GM19193 (cell line): ENCODE data around the gene RITA1.
A peak's percentile ranks its signal among the peaks of the same experiment; 100 is the strongest.

Experiments used
- POLR2A ChIP-seq: IDR thresholded peaks from 4 replicates; pipeline ENCODE4 v1.6.1; 2011; ENCODE audit not compliant: insufficient read depth, insufficient read length; ENCODE audit errors: extremely low read depth

The RITA1 gene

DNA sequence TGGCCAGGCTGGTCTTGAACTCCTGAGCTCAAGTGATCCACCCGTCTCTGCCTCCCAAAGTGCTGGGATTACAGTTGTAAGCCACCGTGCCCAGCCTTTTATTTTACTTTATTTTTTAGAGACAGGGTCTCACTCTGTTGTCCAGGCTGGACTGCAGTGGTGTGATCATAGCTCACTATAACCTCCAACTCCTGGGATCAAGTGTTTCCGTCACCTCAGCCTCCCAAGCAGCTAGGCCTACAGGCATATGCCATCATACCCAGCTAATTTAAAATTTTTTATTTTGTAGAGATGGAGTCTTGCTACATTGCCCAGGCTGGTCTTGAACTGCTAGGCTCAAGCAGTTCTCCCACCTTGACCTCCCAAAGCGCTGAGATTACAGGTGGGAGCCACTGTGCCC lies 39.4 kb downstream of the RITA1 start:
- TF ChIP-seq POLR2A, result no peak

DNA sequence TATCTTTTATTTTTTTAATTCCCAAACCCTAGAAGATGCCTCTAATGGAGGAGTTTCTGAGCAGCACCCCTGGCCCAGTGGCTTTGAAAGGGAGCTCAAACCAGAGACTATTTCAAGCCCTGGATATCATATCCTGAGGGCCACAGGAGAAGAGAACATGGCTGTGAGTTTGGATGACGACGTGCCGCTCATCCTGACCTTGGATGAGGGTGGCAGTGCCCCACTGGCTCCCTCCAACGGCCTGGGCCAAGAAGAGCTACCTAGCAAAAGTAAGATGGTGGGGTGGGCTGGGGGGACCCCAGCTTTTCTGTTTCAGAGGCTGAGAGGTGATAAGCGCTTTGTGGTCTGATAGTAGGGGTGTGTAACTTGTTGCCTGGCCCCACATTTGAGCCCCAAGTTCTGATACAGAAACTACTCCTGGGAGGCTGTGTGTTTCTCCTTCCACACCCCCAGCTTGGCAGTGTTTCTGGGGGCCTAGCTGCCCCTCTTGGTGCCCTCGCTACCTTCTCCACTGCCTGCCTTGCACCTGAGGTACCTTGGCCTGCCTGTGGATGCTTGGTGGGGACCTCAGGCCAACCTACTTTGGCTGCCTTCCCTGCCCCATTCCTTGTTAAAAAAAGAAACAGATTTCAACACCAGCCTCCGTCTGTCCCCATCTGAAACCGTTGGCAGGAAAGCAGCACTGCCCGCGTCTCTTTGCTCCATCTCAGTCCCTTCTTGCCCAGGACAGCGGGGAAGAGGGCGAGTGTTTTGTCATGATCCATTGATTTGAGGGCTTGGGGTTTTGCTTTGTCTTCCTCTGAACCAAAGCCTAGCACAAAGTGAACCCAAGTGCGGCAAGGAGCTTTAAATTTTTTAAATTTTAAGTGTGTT lies 41.4 kb downstream of the RITA1 start:
- TF ChIP-seq POLR2A, result no peak

DNA sequence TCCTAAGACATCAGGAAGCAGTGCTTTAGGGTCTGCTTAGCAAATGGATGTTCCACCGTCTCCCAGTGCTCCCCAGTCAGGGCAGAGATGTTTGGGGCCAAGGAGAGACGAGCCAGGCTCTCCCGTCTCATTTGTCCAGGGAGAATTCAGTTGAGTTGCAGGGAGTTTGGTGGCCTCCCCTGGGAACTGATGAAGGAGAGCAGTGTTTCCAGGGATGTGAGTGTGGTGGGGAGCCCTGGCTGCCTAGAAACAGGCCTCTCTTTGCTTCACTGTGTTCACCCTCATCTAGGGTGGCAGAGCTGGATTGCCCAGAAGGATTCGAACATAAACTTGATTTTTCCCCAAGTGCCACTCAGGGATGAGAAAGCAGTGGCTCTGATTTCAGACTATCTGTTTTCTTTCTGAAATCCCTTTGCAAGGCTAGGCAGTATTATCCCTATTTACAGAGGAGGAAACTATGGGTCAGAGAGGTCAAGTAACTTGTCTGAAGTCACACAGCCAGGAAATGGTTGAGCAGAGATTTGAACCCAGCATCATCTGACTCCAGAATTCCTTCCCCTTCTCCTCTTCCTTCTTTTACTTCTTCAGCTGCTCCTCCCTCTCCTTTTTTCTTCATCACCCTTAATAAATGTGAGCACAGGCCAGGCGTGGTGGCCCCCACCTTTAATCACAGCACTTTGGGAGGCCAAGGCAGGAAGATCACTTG lies 42.3 kb downstream of the RITA1 start:
- TF ChIP-seq POLR2A, result no peak

DNA sequence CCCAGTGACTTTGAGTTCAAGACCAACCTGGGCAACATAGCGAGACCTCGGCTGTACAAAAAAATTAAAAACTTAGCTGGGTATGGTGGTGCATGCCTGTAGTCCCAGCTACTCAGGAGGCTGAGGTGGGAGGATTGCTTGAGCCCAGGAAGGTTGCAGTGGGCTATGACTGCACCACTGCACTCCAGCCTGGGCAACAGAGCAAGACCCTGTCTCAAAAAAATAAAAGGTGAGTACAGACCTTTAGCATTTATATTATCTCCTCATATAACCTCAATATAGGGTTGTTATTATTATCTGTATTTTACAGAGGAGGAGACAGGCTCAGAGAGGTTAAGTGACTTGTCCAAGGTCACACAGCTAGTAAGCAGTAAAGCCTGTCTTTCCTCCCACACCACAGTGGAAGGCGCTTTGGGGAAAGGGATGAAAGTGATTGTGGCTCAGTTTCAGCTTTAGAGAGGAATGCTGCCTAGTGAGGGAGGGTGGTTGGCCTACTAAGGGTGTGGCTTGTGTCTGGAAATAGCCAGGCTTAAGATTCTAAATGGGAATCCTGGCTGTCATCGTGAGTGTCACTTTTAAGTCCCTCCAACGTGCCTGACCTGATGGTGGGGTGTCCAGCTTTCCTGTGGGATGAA lies 43.0 kb downstream of the RITA1 start:
- TF ChIP-seq POLR2A, result no peak

DNA sequence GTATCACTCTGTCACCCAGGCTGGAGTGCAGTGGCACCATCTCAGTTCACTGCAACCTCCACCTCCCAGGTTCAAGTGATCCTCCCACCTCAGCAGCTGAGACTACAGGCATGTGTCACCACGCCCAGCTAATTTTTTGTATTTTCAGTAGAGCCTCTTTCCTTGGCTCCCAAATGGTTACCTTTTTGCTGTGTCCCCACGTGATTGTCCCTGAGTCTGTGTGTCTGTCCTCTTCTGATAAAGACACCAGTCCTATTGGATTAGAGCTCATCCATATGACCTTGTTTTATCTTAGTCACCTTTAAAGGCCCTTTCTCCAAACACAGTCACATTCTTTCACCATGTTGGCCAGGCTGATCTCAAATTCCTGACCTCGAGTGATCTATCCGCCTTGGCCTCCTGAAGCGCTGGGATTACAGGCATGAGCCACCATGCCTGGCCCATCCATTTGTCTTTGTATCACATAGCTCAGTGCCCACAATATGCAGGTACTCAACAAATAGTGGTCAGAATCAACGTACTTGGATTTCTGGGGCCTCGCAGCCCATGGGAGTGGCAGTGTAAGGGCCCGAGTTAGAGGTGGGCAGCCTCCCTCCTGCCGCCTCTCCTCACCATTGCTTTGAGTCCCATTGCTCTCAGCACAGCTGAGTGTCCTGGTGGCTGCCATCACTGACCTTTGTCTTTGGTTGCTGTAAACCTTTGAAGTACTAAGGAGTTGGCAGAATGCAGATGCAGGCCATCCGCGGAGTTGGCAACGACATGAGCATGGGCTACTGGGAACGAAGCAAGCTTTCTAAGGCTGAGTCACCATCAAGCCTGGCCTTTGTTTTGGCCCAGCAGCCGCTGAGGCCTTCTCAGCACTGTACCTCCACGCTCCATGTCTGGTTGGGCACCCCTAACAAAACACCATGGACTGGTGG lies 45.1 kb downstream of the RITA1 start:
- TF ChIP-seq POLR2A, result no peak

DNA sequence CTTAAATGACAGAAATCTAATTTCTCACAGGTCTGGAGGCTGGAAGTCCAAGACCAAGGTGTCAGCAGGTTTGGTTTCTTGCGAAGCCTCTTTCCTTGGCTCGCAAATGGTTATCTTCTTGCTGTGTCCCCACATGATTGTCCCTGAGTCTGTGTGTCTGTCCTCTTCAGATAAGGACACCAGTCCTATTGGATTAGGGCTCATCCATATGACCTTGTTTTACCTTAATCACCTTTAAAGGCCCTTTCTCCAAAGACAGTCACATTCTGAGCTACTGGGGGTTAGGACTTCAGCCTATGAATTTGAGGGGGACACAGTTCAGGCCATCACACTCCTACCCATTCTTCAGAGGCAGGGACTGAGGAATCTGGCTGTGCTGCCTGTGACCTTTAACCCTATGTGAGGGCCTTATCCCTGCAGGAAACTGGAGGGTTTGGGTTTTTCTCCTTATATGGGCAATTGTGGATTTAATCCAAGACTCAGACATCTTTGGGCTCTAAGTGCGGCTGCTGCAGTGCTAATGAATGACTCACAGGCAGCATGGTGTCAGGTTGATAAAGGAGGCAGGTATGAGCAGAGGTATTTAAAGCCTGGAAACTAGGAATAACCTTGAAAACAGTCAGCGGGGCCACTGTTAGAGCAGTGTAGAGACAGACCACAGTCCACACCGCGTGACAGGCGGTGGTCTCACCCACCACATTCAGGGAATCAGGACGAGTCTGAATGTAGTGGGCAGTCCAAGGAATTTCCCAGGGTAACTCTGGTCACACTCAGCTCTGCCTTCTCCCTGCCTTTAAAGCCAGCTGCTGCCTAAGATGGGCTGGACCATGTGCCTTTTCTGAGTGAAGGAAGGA lies 45.9 kb downstream of the RITA1 start:
- TF ChIP-seq POLR2A, result no peak

DNA sequence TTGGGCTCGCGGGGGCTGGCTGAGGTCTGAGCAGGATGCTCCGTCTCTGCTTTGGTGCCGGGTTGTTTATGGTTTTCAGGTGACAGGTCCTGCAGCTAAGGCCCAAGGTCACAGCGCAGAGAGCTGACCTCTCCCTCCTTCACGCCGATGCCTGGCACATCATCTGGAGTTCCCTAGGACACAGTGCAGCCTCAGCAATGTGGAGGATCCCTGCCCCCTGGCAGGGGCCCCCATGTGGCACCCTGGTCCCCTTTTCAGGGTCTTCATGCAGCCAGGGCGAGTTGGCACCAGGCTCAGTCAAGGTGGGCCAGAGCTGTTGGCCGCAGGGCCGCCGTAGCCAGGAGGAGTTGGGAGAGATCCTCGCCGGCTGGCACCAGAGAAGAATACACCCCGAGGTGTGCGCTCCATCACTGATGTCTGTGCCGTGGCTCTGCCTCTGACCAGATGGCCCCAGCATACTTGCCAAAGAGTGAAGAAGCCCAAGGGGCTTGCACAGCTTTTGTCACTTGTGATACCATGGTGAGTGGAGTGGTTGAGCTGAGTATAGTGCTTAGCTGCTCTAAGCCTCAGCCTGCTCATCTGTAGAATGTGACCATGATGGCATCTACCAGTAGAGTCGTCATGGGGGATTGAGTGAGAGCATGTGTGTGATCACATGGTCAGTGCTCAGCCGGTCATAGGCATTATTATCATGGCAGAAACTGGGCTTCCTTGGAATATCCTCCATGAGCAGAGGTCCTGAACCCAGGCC lies 46.7 kb downstream of the RITA1 start:
- TF ChIP-seq POLR2A, result no peak

DNA sequence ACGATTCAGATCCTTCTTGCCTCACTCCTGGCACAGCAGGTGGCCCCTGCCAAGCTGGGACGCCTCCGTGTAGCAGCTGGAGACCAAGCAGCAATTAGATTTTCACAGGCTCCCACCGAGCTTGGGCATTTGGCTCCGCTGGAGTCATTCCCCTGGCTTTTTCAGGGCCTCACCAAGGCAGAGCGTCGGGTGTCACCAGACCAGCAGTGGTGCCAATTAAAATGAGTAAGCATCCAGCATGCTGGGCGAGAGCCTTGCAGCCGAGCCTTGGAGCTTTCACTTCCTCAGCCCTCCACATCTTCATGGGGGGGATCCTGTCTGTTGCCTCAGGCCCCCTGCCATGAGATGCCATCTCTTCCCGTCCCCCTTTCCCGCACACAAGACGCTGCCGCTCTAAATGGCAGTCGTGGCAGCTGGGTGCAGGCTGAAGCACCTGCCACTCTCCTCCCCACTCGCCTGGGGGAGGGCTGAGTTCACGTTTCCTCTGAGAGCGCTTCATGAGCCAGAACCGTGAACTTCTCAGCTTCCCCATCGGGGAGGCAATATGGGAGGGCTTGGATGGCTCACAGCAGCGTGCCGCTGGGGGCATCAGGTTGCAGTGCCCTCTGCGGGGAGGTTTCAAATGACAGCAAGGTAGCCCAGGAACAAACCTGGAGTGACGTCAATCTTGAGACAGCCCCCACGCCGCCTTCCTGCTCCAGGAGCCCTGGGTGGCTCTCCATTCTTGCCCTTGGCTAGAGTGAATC lies 47.5 kb downstream of the RITA1 start:
- TF ChIP-seq POLR2A, result peak; percentile 43

DNA sequence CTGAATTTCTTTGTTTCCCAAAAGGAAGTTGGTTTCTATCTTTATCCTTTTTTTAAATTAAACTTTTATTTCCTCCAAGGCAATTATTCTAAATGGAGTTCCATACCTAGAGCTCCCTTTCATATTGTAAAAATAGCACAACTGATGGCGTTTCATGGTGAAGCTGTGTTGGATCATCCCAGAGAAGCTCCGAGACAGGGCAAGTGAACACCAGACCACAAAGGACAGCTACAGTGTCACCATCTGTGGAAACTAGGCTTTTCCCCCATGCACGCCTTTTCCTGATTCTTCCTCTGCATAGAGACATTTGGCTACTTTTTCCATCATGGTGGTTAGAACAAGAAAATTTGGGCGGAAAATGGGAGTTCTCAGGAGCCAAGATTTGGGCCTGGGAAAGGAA lies 48.4 kb downstream of the RITA1 start:
- no peak for TF ChIP-seq POLR2A

DNA sequence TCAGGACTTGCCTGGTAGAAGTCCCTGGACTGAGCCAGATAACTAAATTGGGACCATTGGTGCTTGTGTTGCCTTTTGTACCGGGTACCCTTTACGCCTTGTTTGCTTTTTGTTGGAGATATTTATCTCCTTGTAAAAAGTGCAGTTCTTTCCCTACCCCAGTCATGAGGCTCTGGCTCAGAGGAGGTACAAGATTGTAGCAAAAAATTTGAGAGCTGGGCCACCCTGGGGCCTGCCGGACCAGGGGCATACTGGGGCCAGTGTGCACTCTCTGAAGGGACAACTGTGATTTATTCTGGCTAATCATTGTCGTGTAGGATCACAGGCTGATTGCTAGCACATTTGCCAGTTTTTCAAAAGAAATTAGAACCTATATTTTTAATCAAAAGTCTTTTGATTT lies 49.0 kb downstream of the RITA1 start:
- no peak for TF ChIP-seq POLR2A

DNA sequence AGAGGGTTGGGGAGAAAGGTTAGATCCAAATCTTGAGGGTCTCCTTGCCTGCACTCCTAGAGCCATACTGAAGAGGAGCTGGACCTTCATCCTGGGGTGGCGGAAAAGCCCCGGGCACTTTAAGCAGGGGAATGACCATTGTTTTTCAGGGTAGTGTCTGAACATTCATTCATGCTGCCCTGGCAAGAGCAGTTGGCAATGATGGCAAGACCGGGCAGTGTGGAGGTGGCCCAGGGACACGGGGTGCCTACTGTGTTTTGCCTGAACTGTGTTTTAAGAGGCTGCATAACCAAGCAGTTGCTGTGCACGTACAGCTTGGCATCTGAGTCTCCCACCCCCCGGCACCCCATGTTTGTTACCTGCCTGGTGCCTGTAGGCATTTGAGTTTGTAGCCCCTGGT lies 50.5 kb downstream of the RITA1 start:
- no peak for TF ChIP-seq POLR2A

DNA sequence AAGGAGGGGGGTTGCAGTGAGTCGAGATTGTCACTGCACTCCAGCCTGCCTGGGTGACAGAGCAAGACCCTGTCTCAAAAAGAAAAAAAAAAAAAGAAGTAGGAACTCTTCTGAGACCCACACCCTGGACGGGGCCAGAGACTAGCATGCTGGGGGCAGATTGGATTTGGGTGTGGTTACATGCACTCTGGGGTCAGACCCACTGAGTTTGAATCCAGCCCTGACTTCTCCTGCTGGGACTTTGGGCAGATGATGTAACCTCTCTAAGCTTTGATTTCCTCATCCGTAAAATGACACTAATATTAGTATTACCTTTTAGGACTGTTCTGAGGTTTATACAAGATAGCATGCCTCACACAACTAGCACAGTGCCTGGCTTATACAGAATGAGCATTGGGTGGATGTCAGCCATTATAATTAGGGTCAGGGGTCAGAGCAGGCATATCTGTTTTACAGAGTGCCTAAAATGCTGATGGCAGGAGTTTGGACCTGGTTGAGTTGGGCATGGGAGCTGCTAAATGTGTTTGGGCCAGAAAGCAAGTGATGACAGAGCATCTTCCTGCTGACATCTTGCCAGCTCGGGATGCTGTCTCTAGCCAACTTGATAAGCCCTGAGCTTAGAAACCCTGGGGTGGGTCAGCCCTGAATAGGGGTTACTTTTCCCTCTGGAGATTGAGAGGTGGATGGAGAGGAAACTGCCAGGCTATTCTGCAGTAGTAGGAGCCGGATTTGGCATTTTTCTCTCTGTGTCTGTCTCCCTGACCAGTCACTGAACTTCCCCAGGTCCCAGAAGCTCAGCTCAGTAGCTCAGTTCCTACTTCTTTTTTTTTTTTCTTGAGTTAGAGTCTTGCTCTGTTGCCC lies 51.2 kb downstream of the RITA1 start:
- TF ChIP-seq POLR2A, result no peak

DNA sequence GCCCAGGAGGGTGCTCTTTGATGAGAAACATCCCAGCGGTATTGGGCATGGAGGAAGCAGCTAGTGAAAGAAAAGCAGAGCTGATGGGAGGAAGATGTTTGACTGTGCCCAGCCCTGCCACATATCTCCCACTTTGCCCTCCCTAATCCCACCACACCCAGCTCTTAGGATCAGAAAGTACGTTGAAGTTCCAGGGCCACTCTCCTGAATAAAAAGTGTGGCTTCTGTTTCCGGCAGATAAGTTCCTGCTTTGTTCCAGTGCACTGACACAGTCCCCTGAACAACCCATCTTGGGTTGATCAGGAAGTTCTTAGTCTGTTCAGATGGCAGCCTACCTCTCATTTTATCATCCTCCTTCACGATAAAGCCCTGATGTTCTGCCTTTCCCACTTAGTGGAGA lies 52.2 kb downstream of the RITA1 start:
- no peak for TF ChIP-seq POLR2A
